Measurements from ENCODE around the gene ZFP36L2.
"Not testable (repeated sequence)": the region's sequence is repeated elsewhere in the genome, so short reads cannot be mapped to it uniquely, and the experiment has no call there.

ZFP36L2 gene

DNA sequence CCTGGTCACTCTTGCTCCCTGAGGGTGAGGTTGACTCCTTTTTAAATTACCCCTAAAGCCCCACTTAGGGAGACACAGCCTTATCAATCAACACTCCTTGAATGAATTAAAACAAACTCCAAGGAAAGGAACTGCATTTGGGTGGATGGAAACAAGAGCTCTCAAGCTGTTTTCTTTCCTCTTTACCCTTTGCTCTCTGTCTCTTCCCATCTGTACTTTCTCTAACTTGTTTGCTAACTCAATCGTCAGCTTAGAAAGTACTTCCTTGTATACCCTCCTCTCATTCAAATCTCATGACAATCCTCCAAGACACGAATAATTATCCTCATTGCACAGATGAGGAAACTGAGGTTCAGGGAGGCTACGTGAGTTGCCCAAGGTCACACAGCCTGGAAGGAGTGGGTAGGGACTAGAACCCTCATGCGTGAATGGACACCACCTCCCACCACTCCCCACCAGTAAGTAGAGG is 32.7 kb downstream of the ZFP36L2 start:
- H3K4me3 ChIP-seq (ENCODE audit: low read depth, low read length): no peak overlapping the region
- TF ChIP-seq, protein P1, sequence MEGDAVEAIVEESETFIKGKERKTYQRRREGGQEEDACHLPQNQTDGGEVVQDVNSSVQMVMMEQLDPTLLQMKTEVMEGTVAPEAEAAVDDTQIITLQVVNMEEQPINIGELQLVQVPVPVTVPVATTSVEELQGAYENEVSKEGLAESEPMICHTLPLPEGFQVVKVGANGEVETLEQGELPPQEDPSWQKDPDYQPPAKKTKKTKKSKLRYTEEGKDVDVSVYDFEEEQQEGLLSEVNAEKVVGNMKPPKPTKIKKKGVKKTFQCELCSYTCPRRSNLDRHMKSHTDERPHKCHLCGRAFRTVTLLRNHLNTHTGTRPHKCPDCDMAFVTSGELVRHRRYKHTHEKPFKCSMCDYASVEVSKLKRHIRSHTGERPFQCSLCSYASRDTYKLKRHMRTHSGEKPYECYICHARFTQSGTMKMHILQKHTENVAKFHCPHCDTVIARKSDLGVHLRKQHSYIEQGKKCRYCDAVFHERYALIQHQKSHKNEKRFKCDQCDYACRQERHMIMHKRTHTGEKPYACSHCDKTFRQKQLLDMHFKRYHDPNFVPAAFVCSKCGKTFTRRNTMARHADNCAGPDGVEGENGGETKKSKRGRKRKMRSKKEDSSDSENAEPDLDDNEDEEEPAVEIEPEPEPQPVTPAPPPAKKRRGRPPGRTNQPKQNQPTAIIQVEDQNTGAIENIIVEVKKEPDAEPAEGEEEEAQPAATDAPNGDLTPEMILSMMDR (IDR thresholded peaks at IDR 0.05; ENCODE audit: control insufficient read depth, extremely low read depth, insufficient read depth): no peak
- no peak for DNase-seq (ENCODE audit: low read depth)

DNA sequence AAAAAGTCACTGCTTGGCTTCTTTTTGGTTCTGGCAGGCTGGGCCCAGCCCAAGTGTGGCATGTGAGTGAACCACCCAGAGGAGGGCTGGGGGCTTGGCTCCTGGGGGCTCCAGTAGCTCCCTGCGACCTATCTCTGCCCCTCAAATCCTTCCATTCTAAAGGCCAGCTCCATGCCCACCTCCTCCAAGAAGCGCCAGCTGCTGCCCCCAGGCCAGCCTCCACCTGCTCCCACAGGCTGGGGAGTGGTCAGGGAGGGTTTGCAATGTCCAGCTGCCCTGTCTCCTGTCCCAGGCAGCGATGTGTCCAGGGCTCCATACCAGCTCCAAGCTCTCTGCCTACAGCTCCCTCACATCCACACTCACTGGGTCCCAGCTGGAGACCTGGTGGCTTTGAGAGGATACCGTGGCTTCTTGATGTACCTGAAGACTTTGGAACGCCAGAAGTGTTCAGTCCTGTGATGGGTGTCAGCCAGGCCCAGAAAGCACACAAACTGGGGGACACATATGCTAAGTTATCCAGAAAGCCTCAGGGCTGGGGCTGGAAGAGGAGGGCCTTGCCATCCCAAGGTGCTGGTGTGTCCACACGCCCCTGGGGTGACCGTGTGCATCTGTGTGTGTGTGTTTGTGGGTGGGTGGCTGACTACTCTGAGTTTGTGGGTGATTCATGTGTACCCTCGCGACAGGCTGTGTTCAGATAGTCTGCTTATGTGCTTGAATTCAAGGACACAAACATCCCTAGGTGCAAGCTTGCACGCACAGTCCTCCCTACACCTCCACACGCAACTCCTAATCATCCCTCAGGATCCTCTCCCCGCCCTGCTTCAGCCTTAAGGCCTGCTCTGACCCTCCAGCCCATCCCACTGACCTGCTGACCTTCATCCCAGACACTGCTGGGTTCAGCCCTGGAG is 33.4 kb downstream of the ZFP36L2 start:
- TF ChIP-seq, protein P1 (IDR thresholded peaks at IDR 0.05; ENCODE audit: control insufficient read depth, extremely low read depth, insufficient read depth): no peak
- H3K4me3 ChIP-seq (ENCODE audit: low read depth, low read length): no peak overlapping the region

DNA sequence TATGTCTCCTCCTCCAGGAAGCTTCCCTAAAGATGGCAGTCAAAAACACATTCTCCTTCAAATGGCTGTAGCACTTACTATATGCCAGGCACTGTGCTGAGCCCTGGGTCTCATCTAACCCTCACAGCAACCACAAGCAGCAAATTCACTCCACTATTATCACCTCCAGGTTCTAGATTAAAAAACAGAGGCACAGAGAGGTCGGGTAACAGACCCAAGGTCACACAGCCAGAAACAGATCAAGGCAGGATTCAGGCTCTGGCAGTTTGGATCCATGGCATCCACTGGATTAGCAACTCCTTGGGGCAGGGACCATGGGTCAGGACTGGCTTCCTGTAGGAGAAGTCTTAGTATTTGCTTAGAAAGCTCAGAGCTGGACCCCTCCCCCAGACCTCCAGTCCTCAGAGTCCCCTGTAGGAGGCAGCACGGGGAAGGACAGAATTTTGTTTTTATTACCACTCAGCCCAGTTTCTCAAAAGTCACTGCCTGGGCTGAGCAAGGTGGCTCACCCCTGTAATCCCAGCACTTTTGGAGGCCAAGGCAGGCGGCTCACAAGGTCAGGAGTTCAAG is 34.4 kb downstream of the ZFP36L2 start:
- DNase-seq (ENCODE audit: low read depth): no peak
- TF ChIP-seq, protein P1 (IDR thresholded peaks at IDR 0.05; ENCODE audit: control insufficient read depth, extremely low read depth, insufficient read depth): no peak
- no peak overlapping the region for H3K4me3 ChIP-seq (ENCODE audit: low read depth, low read length)

More for the DNA sequence above, 33.4 kb downstream of the ZFP36L2 start:
- DNase-seq (ENCODE audit: low read depth): no peak

DNA sequence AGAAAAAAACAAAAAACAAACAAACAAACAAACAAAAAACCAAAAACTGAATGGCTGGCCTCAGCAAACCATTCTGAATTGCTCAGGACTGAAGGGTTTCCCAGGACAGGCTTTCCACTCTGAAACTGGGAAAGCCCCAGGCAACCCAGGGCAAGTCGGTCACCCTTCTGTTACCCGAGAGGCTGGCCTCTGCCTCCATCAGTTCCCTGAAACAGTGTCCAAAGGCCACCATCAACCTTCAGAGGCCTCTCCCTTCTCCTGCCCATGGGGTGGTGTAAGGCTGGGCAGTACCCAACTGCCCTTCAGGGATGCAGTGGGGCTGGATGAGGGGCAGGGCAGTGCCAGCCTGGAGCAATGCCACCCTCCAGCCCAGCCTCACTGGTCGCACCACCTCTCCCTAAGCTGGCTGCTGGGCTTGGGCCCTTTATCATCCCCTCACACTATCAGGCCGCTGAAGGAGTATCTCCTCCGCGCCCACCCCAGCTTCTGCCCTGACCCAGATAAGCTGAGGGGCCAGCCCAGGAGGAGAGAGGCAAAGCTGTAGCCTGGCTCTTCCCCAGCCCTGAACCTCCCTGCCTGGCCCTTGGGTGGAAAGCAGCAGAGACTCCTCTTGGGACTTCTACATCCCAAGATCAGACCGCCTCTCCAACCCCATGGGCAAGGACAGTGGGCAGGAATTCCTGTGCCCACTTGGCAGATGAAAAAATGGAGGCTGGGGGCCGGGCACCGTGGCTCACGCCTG is 35.9 kb downstream of the ZFP36L2 start:
- TF ChIP-seq, protein P1 (IDR thresholded peaks at IDR 0.05; ENCODE audit: control insufficient read depth, extremely low read depth, insufficient read depth): no peak
- no peak for DNase-seq (ENCODE audit: low read depth)
- H3K4me3 ChIP-seq (ENCODE audit: low read depth, low read length): no peak overlapping the region

DNA sequence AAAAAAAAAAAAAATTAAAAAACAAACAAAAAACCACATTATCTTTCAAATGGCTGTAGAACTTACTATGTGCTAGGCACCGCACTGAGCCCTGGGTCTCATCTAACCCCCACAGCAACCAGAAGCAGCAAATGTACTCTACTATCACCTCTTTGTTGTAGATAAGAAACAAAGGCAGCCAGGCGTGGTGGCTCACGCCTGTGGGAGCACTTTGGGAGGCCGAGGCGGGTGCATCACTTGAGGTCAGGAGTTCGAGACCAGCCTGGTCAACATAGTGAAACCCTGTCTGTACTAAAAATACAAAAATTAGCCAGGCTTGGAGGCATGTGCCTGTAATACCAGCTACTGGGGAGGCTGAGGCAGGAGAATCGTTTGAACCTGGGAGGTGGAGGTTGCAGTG is 36.5 kb downstream of the ZFP36L2 start:
- not testable (repeated sequence) for H3K4me3 ChIP-seq (ENCODE audit: low read depth, low read length); DNase-seq (ENCODE audit: low read depth)

DNA sequence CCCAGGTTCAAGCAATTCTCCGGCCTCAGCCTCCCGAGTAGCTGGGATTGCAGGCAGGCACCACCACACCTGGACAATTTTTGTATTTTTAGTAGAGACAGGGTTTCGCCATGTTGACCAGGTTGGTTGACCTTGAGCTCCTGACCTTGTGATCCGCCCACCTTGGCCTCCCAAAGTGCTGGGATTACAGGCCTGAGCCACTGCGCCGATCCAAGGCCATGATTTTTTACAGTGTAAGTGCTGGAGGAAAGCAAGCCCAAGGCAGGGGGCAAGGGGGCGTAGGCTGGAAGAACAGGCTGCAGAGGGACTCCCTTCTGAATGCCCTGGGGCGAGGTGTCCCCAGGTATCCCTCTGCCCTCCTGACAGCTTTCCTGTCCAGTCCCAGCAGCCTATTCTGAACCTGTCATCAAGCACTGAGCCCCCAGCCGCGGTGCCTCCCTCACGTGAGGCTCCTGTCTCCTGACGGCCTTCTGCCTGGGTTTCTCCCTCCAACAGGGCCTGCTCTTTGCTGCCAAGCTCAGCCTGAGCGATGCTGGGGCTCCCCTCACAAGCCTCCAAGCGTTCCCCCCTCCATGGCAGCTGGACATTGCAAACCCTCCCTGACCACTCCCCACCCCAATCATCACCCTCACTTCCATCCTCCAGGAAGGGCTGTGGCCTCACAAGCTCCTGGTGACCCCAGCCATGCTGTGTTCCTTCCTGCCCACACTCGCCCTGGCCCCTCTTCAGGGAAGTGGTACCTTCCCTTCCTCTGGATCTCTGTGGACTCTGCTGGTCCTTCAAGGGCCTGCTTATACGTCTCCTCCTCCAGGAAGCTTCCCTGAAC is 37.6 kb downstream of the ZFP36L2 start:
- no peak for DNase-seq (ENCODE audit: low read depth)
- no peak overlapping the region for H3K4me3 ChIP-seq (ENCODE audit: low read depth, low read length)
- TF ChIP-seq, protein P1 (IDR thresholded peaks at IDR 0.05; ENCODE audit: control insufficient read depth, extremely low read depth, insufficient read depth): no peak

All from LNCaP clone FGC (cell line).